GM10266 (cell line): ENCODE data around the gene CFAP251.
"Not testable (repeated sequence)": the region's sequence is repeated elsewhere in the genome, so short reads cannot be mapped to it uniquely, and the experiment has no call there.

ENCODE experiments used
- DNase-seq: peaks from one replicate; pipeline ENCODE4 v3.0.0; 2012; ENCODE audit errors: extremely low spot score
- TF ChIP-seq, protein P1 (sequence below): IDR thresholded peaks from 2 replicates; pipeline ENCODE4 v1.5.1; 2012; ENCODE audit warnings: mild to moderate bottlenecking, low read depth; ENCODE audit not compliant: control insufficient read depth, insufficient read depth; ENCODE audit errors: missing control alignments

The CFAP251 gene

DNA sequence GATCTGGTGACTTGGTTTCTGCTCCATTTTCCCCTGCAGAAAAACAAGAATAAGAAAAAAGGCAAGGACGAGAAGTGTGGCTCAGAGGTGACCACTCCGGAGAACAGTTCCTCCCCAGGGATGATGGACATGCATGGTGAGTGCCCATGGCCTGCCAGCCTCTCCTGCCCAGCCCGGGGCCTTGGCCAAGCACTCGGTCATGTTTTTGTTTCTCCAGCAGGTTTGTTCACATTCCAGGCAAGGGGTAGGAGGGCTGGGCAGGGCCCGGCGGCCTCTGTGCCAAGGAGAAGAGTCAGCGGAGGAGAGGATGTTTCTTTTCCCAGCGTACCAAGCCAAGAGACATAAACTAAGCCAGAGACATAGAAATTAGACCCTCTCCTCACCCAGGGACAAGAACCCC, 116.9 kb downstream of the CFAP251 start:
- DNase-seq, result no peak
- TF ChIP-seq, protein P1, sequence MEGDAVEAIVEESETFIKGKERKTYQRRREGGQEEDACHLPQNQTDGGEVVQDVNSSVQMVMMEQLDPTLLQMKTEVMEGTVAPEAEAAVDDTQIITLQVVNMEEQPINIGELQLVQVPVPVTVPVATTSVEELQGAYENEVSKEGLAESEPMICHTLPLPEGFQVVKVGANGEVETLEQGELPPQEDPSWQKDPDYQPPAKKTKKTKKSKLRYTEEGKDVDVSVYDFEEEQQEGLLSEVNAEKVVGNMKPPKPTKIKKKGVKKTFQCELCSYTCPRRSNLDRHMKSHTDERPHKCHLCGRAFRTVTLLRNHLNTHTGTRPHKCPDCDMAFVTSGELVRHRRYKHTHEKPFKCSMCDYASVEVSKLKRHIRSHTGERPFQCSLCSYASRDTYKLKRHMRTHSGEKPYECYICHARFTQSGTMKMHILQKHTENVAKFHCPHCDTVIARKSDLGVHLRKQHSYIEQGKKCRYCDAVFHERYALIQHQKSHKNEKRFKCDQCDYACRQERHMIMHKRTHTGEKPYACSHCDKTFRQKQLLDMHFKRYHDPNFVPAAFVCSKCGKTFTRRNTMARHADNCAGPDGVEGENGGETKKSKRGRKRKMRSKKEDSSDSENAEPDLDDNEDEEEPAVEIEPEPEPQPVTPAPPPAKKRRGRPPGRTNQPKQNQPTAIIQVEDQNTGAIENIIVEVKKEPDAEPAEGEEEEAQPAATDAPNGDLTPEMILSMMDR, result no peak

DNA sequence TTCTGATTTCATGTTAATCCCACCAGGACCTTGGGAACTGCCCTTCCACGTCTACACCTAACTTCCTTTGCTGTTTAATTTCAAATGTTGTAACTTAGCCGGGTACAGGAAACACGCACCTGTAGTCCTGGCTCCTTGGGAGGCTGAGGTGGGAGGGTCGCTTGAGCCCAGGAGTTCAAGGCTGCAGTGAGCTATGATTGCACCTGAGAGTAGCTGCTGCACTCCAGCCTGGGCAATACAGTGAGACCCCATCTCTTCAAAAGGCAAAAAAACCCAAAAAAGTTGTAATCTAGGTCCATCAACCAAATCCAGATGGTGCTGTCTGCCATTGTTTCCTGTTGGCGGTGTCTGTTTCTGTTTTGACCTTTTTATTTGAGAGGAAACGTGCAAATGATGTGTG, 117.8 kb downstream of the CFAP251 start:
- DNase-seq, result no peak
- TF ChIP-seq, protein P1, result no peak

DNA sequence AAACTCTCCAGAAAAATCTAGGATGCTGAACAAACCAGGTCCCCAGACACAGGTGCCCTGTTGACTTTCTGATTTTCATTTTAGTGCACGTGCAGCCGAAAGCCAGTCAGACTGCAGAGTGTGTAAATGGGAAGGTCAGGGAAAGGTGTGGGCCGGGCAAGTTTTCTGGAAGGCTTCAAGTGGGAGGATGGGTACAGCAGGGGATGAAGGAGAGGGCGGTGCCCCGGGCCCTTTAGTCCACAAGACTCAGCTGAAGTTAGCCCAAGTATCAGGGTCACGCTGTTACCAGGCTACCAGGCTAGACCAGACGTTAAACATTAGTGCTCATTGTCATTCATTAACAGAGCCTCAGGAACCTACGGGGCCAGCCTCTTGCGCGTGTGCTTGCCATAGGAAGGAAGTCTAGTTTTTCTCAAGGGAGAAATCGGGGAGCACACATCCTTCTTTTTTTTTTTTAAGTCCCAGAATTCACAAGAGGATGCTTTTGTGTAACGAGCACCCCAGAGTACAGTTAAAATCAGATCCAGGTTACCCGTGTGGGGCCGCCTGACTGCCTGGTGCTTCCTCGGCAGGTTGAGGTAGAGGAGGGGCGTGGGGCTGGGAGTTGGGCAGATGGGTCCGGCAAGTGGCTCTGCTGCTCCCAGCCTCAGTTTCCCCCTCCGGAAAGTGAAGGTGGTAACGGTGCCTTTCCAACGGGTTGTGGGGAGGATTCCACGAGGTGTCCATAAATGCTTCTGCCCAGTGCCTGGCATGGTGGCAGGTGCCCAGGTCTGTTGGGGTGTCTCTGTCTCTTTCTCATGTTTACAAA, 122.4 kb downstream of the CFAP251 start:
- TF ChIP-seq, protein P1, result no peak
- no peak for DNase-seq

DNA sequence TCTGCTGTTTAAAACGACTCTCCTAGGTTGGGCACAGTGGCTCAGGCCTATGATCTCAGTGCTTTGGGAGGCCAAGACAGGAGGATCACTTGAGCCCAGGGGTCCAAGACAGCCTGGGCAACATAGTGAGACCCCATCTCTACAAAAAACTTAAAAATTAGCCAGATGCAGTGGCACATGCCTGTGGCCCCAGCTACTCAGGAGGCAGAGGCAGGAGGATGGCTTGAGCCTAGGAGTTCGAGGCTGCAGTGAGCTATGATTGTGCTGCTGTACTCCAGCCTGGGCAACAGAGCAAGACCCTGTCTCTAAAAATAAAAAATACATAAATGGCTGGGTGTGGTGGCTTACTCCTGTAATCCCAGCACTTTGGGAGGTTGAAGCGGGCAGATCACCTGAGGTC, 123.1 kb downstream of the CFAP251 start:
- not testable (repeated sequence) for DNase-seq

DNA sequence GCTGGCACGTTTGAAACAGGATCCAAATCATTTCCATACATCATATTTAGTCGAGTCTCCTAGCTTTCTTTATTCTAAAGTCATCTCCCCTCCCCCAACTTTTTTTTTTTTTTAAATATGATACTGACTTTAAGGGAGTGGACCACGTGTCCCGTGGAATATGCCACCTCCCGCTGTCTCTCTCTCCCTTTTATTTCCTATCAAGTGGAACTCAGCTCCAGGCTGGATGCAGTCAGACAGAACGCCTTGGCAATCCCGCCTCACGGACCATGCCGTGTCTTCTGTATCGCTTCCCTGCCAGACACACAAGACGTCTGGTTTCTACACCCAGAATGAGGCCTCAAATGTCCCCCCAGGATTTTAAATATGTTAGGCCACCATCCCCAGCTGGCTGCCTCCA, 124.5 kb downstream of the CFAP251 start:
- TF ChIP-seq, protein P1, result no peak
- no peak for DNase-seq

DNA sequence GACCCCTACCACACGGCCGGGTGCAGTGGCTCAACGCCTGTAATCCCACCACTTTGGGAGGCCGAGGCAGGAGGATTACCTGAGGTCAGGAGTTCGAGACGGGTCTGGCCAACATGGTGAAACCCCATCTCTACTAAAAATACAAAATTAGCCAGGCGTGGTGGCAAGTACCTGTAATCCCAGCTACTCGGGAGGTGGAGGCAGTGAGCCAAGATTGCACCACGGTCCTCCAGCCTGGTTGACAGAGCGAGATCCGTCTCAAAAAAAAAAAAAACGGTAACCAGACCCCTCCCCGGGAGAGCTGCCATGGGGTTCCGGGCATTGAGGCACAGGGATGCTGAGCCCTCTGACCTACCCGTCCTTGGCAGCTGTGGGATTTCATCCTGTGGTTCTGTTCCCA, 125.1 kb downstream of the CFAP251 start:
- no peak for DNase-seq
- TF ChIP-seq, protein P1, result no peak

DNA sequence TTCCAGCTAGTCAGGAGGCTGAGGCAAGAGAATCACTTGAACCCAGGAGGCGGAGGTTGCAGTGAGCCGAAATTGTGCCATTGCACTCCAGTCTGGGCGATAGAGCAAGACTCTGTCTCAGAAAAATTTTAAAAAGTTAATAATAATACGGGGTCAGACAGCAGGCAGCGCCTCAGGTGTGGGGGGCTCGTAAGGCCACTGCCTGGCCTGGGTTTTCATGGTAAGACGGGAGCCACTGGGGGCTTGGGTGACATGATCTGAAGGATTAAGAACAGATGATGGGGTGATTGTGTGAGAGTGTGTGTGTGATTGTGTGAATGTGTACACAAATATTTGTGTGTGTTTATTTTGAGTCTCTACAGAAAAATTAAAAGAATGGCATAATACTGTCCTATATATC, 126.9 kb downstream of the CFAP251 start:
- TF ChIP-seq, protein P1, result no peak
- no peak for DNase-seq

DNA sequence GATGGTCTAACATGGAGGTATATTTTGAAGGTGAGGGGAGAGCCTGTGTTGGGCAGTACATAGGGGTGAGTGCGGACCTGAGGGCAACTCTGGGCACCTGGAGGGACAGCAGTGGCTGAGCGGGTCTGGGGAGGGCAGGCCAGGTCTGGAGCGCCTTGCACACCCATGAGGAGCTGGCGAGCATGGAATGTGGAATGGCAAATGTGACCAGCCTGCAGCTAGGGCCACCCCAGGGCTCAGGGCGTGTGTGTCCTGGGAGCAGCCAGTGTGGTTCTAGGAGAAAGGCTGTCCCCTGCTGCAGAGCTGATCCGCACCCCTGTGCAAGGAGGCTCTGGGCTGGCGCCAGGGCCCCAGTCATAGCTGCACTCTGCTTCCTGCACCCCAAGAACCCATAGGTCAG, 127.8 kb downstream of the CFAP251 start:
- TF ChIP-seq, protein P1, result no peak

More for the DNA sequence above, 127.8 kb downstream of the CFAP251 start:
- no peak for DNase-seq
